ENCODE measurements around the gene SIPA1L3. TPM values are rescaled to one million over a fixed set of nuclear protein-coding genes. Genes with fewer than 3 reads are reported as not detected.

The SIPA1L3 gene
- total and polyA plus RNA-seq, 8 donors, result 2.9 to 211 (median 24.3) TPM

DNA sequence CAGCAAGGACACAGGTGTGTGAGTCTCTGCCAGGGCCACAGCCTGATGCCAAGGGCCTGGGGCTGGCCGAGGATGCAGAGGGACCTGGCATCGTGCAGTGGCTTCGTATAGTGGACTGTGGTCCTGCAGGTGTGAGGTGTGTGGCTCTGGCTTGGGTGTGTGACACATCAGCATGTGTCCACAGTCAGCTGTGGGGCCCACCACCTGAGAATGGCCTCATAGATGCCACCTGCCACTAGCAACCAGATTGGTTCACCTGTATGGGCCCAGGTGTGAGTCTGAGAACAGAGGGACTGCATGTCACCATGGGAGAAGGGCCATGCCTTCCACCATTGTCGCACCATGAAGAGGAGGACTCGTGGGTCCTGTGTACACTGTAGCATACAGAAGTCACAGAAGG, 346.8 kb downstream of the SIPA1L3 start:
- H3K27me3 ChIP-seq, result peaks cover 0 to 26% (median 12%) of the 10 kb centered on the region in 3 donors
- no peaks in the 10 kb centered on the region for H3K36me3 ChIP-seq
- no peaks in the 10 kb centered on the region for H3K9me3 ChIP-seq
- peak overlapping the region; percentile 26 to 57 (median 40) for H3K4me3 ChIP-seq
- 55 to 86% (median 85%) methylated on average over 4 to 5 of the region's 5 CpGs for WGBS, 5 donors
- H3K27ac ChIP-seq, result peak overlapping the region; percentile 73 to 92 (median 89)
- peaks cover 23 to 73% (median 48%) of the 10 kb centered on the region in 4 donors for H3K4me1 ChIP-seq
- TF ChIP-seq EP300 (IDR thresholded peaks at IDR 0.05) (no peak), POLR2A (IDR thresholded peaks at IDR 0.05) (no peak), POLR2AphosphoS5 (IDR thresholded peaks at IDR 0.05) (no peak)
- TF ChIP-seq, protein P1, sequence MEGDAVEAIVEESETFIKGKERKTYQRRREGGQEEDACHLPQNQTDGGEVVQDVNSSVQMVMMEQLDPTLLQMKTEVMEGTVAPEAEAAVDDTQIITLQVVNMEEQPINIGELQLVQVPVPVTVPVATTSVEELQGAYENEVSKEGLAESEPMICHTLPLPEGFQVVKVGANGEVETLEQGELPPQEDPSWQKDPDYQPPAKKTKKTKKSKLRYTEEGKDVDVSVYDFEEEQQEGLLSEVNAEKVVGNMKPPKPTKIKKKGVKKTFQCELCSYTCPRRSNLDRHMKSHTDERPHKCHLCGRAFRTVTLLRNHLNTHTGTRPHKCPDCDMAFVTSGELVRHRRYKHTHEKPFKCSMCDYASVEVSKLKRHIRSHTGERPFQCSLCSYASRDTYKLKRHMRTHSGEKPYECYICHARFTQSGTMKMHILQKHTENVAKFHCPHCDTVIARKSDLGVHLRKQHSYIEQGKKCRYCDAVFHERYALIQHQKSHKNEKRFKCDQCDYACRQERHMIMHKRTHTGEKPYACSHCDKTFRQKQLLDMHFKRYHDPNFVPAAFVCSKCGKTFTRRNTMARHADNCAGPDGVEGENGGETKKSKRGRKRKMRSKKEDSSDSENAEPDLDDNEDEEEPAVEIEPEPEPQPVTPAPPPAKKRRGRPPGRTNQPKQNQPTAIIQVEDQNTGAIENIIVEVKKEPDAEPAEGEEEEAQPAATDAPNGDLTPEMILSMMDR (IDR thresholded peaks at IDR 0.05), result no peak
- no peak for DNase-seq
- intact Hi-C loops (cut with DNase I; ENCODE audit: low total_unique reads), result no loop called here

DNA sequence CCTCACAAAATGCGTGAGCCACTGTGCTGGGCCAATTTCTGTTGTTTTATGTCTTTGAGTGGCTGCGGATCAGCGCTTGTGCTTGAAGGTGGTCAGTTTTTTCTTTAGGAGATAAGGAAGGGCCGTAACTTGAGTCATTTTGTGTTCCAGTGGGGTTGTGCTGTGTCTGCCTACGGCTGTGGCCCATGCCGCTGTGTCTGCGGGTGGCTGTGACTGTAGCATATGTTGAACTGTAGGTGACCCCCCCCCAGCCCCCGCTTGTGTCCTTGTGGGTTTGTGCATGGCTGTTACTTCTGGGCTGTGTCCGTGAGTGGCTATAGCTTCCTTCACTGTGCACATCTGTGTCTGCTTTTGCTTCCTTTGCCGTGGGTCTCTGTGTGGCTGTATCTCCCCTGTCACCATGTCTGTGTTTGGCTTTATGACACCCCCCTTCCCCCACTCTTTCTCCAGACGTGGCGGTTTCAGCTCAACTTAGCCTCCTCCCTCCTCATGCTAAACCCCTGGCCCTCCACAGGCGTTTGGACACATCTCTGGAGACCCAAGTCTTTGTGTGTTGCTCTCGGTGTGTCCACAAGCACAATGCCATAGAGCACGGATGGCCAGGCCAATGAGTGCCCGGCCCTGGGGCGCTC, 348.5 kb downstream of the SIPA1L3 start:
- Histone ChIP-seq H3K4me3 (peak overlapping the region; percentile 55 to 58 (median 57)), H3K27me3 (peaks cover 0 to 26% (median 12%) of the 10 kb centered on the region in 3 donors), H3K9me3 (no peaks in the 10 kb centered on the region), H3K36me3 (no peaks in the 10 kb centered on the region), H3K27ac (peak overlapping the region; percentile 23 to 92 (median 89)), H3K4me1 (peaks cover 19 to 59% (median 43%) of the 10 kb centered on the region in 4 donors)
- TF ChIP-seq POLR2A (IDR thresholded peaks at IDR 0.05) (no peak), EP300 (IDR thresholded peaks at IDR 0.05) (no peak), POLR2AphosphoS5 (IDR thresholded peaks at IDR 0.05) (no peak)
- TF ChIP-seq, protein P1 (IDR thresholded peaks at IDR 0.05), result no peak
- intact Hi-C loops (cut with DNase I; ENCODE audit: low total_unique reads), result no loop called here
- peak in 1 of 2 donors; percentile 54 for DNase-seq
- WGBS, 5 donors, result 47 to 60% (median 54%) methylated on average over 11 to 17 of the region's 17 CpGs

Small RNA genes within 50 kb of the gene (small RNA-seq; reads per million reads assigned to genes)
- gene RN7SL663P, result 0 reads per million in 4 donors

Other genes starting within 250 kb of the SIPA1L3 start
- gene ZNF607, start 187.4 kb upstream of the SIPA1L3 start, total RNA-seq, result 1 to 10 TPM; 1.4 to 7.0 (median 4.6) TPM
- gene ZNF607, start 187.4 kb upstream of the SIPA1L3 start, polyA plus RNA-seq, result 1 to 10 TPM in 2 of 3 donors, under 1 TPM in 1; 0.76 to 2.8 (median 1.3) TPM
- 10 to 100 TPM in 3 of 5 donors, 1 to 10 TPM in 1, not detected in 1; 3.1 to 22.6 (median 11.0) TPM for gene ZNF573, start 127.6 kb upstream of the SIPA1L3 start, total RNA-seq
- 1 to 10 TPM in 2 of 3 donors, under 1 TPM in 1; 0.68 to 2.7 (median 1.2) TPM for gene ZNF573, start 127.6 kb upstream of the SIPA1L3 start, polyA plus RNA-seq
- gene WDR87, start 614 bp upstream of the SIPA1L3 start, total RNA-seq, result under 1 TPM in 1 of 5 donors, not detected in 4; 0.14 TPM
- not detected for gene WDR87, start 614 bp upstream of the SIPA1L3 start, polyA plus RNA-seq